ENCODE measurements around the gene TRIO. TPM values are rescaled to one million over a fixed set of nuclear protein-coding genes. Genes with fewer than 3 reads are reported as not detected.

Gene TRIO
- total and polyA plus RNA-seq, 4 donors = 23.8 to 243 (median 110) TPM

GRCh38 chr5:14213813-14214585 lies 70.9 kb downstream of the TRIO start:
- no peaks in the 10 kb centered on the region for H3K36me3 ChIP-seq (ENCODE audit: control insufficient read depth in 4 of 4, insufficient read depth in 4 of 4, low read length in 4 of 4)
- H3K9ac ChIP-seq (ENCODE audit: insufficient read depth in 1 of 2, low read length in 2 of 2) = no peak overlapping the region
- no peaks in the 10 kb centered on the region for H3K27me3 ChIP-seq (ENCODE audit: control insufficient read depth in 3 of 3, insufficient read depth in 3 of 3, low read length in 2 of 3)
- DNase-seq (no peak), ATAC-seq (ENCODE audit: insufficient read depth, low FRiP score) (no peak)
- TF ChIP-seq CTCF (IDR thresholded peaks at IDR 0.05; ENCODE audit: control extremely low read depth, extremely low read depth) = no peak
- peaks cover 12 to 40% (median 21%) of the 10 kb centered on the region in 5 donors for H3K4me1 ChIP-seq (ENCODE audit: control insufficient read depth in 5 of 5, insufficient read depth in 5 of 5, low read length in 5 of 5)
- 75 to 87% methylated on average over 6 of the region's 6 CpGs for WGBS, 2 donors
- H3K4me3 ChIP-seq = no peak overlapping the region
- H3K27ac ChIP-seq (ENCODE audit: low read depth in 1 of 2, low read length in 1 of 2) = peak overlapping the region in 1 of 2 donors; percentile 67
- H3K9me3 ChIP-seq (ENCODE audit: control insufficient read depth in 4 of 4, insufficient read depth in 3 of 4, low read length in 3 of 4) = no peaks in the 10 kb centered on the region

- Histone ChIP-seq H3K9ac (ENCODE audit: insufficient read depth in 1 of 2, low read length in 2 of 2) (no peak overlapping the region), H3K4me3 (no peak overlapping the region), H3K27ac (ENCODE audit: low read depth in 1 of 2, low read length in 1 of 2) (no peak overlapping the region), H3K9me3 (ENCODE audit: control insufficient read depth in 4 of 4, insufficient read depth in 3 of 4, low read length in 3 of 4) (no peaks in the 10 kb centered on the region), H3K4me1 (ENCODE audit: control insufficient read depth in 5 of 5, insufficient read depth in 5 of 5, low read length in 5 of 5) (peaks cover 14 to 48% (median 32%) of the 10 kb centered on the region in 5 donors), H3K27me3 (ENCODE audit: control insufficient read depth in 3 of 3, insufficient read depth in 3 of 3, low read length in 2 of 3) (no peaks in the 10 kb centered on the region), H3K36me3 (ENCODE audit: control insufficient read depth in 4 of 4, insufficient read depth in 4 of 4, low read length in 4 of 4) (no peaks in the 10 kb centered on the region)
- TF ChIP-seq CTCF (IDR thresholded peaks at IDR 0.05; ENCODE audit: control extremely low read depth, extremely low read depth) = no peak
- ATAC-seq (ENCODE audit: insufficient read depth, low FRiP score) = no peak
- 93 to 94% methylated on average over 6 of the region's 6 CpGs for WGBS, 2 donors
- DNase-seq = no peak
These were observed 72.8 kb downstream of the TRIO start for GRCh38 chr5:14215901-14216300.

GRCh38 chr5:14216372-14216771 lies 73.2 kb downstream of the TRIO start:
- Histone ChIP-seq H3K4me3 (no peak overlapping the region), H3K4me1 (ENCODE audit: control insufficient read depth in 5 of 5, insufficient read depth in 5 of 5, low read length in 5 of 5) (peaks cover 14 to 48% (median 33%) of the 10 kb centered on the region in 5 donors), H3K9ac (ENCODE audit: insufficient read depth in 1 of 2, low read length in 2 of 2) (no peak overlapping the region), H3K27ac (ENCODE audit: low read depth in 1 of 2, low read length in 1 of 2) (no peak overlapping the region), H3K36me3 (ENCODE audit: control insufficient read depth in 4 of 4, insufficient read depth in 4 of 4, low read length in 4 of 4) (no peaks in the 10 kb centered on the region), H3K27me3 (ENCODE audit: control insufficient read depth in 3 of 3, insufficient read depth in 3 of 3, low read length in 2 of 3) (no peaks in the 10 kb centered on the region), H3K9me3 (ENCODE audit: control insufficient read depth in 4 of 4, insufficient read depth in 3 of 4, low read length in 3 of 4) (no peaks in the 10 kb centered on the region)
- ATAC-seq (ENCODE audit: insufficient read depth, low FRiP score) (no peak), DNase-seq (no peak)
- TF ChIP-seq CTCF (IDR thresholded peaks at IDR 0.05; ENCODE audit: control extremely low read depth, extremely low read depth) = no peak
- 97 to 99% methylated on average over 2 of the region's 2 CpGs for WGBS, 2 donors

Measured in lung (tissue), 12 donors.